ENCODE data around the gene SPRYD4.
"Not testable (repeated sequence)": the region's sequence is repeated elsewhere in the genome, so short reads cannot be mapped to it uniquely, and the experiment has no call there.

SPRYD4 gene

GRCh38 chr12:56476972-56477432, 8.6 kb downstream of the SPRYD4 start:
- H3K4me3 ChIP-seq (ENCODE audit: extremely low read depth, insufficient read depth, low read length, poor library complexity, severe bottlenecking): no peak overlapping the region
- H3K9me3 ChIP-seq (ENCODE audit: control insufficient read depth, low read length): no peaks in the 10 kb centered on the region
- H3K4me1 ChIP-seq (ENCODE audit: control insufficient read depth, insufficient read depth, low read length, poor library complexity, severe bottlenecking): no peaks in the 10 kb centered on the region
- H3K36me3 ChIP-seq (ENCODE audit: control insufficient read depth, insufficient read depth, low read length): no peaks in the 10 kb centered on the region
- 82 to 92% methylated on average over 1 of the region's 1 CpG for WGBS, 2 experiments (ENCODE audit: insufficient coverage in 2 of 2)
- no peak overlapping the region for H3K27ac ChIP-seq (ENCODE audit: low read depth, low read length, severe bottlenecking)

- H3K27ac ChIP-seq (ENCODE audit: low read depth, low read length, severe bottlenecking): no peak overlapping the region
- 89 to 98% methylated on average over 4 of the region's 6 CpGs for WGBS, 2 experiments (ENCODE audit: insufficient coverage in 2 of 2)
These were observed 9.3 kb downstream of the SPRYD4 start for GRCh38 chr12:56477521-56478225.

GRCh38 chr12:56479625-56480024, 11.2 kb downstream of the SPRYD4 start:
- Histone ChIP-seq H3K36me3 (ENCODE audit: control insufficient read depth, insufficient read depth, low read length) (no peaks in the 10 kb centered on the region), H3K4me3 (ENCODE audit: extremely low read depth, insufficient read depth, low read length, poor library complexity, severe bottlenecking) (no peak overlapping the region), H3K27ac (ENCODE audit: low read depth, low read length, severe bottlenecking) (no peak overlapping the region), H3K9me3 (ENCODE audit: control insufficient read depth, low read length) (no peaks in the 10 kb centered on the region), H3K4me1 (ENCODE audit: control insufficient read depth, insufficient read depth, low read length, poor library complexity, severe bottlenecking) (no peaks in the 10 kb centered on the region)
- WGBS, 2 experiments (ENCODE audit: insufficient coverage in 2 of 2): 96 to 97% methylated on average over 7 of the region's 7 CpGs

More at GRCh38 chr12:56477521-56478225, 9.3 kb downstream of the SPRYD4 start:
- no peaks in the 10 kb centered on the region for H3K9me3 ChIP-seq (ENCODE audit: control insufficient read depth, low read length)
- H3K4me1 ChIP-seq (ENCODE audit: control insufficient read depth, insufficient read depth, low read length, poor library complexity, severe bottlenecking): no peaks in the 10 kb centered on the region
- H3K4me3 ChIP-seq (ENCODE audit: extremely low read depth, insufficient read depth, low read length, poor library complexity, severe bottlenecking): no peak overlapping the region
- no peaks in the 10 kb centered on the region for H3K36me3 ChIP-seq (ENCODE audit: control insufficient read depth, insufficient read depth, low read length)

- Histone ChIP-seq H3K4me1 (ENCODE audit: control insufficient read depth, insufficient read depth, low read length, poor library complexity, severe bottlenecking) (no peaks in the 10 kb centered on the region), H3K9me3 (ENCODE audit: control insufficient read depth, low read length) (no peaks in the 10 kb centered on the region), H3K4me3 (ENCODE audit: extremely low read depth, insufficient read depth, low read length, poor library complexity, severe bottlenecking) (no peak overlapping the region), H3K27ac (ENCODE audit: low read depth, low read length, severe bottlenecking) (no peak overlapping the region), H3K36me3 (ENCODE audit: control insufficient read depth, insufficient read depth, low read length) (no peaks in the 10 kb centered on the region)
- WGBS, 2 experiments (ENCODE audit: insufficient coverage in 2 of 2): no CpG with 5 or more reads among the region's 1 CpG
These were observed 16.2 kb downstream of the SPRYD4 start for GRCh38 chr12:56484566-56484965.

- H3K4me3 ChIP-seq (ENCODE audit: extremely low read depth, insufficient read depth, low read length, poor library complexity, severe bottlenecking): no peak overlapping the region
- H3K4me1 ChIP-seq (ENCODE audit: control insufficient read depth, insufficient read depth, low read length, poor library complexity, severe bottlenecking): no peaks in the 10 kb centered on the region
- no peaks in the 10 kb centered on the region for H3K9me3 ChIP-seq (ENCODE audit: control insufficient read depth, low read length)
- 83 to 91% methylated on average over 5 to 10 of the region's 12 CpGs for WGBS, 2 experiments (ENCODE audit: insufficient coverage in 2 of 2)
- H3K36me3 ChIP-seq (ENCODE audit: control insufficient read depth, insufficient read depth, low read length): no peaks in the 10 kb centered on the region
- no peak overlapping the region for H3K27ac ChIP-seq (ENCODE audit: low read depth, low read length, severe bottlenecking)
These were observed 18.3 kb downstream of the SPRYD4 start for GRCh38 chr12:56486694-56487093.

GRCh38 chr12:56487448-56488040, 19.2 kb downstream of the SPRYD4 start:
- Histone ChIP-seq H3K27ac (ENCODE audit: low read depth, low read length, severe bottlenecking) (no peak overlapping the region), H3K4me3 (ENCODE audit: extremely low read depth, insufficient read depth, low read length, poor library complexity, severe bottlenecking) (peak overlapping the region; percentile 41), H3K36me3 (ENCODE audit: control insufficient read depth, insufficient read depth, low read length) (no peaks in the 10 kb centered on the region), H3K9me3 (ENCODE audit: control insufficient read depth, low read length) (no peaks in the 10 kb centered on the region), H3K4me1 (ENCODE audit: control insufficient read depth, insufficient read depth, low read length, poor library complexity, severe bottlenecking) (no peaks in the 10 kb centered on the region)
- WGBS, 2 experiments (ENCODE audit: insufficient coverage in 2 of 2): 8 to 10% methylated on average over 40 to 42 of the region's 44 CpGs

- no peaks in the 10 kb centered on the region for H3K36me3 ChIP-seq (ENCODE audit: control insufficient read depth, insufficient read depth, low read length)
- H3K4me3 ChIP-seq (ENCODE audit: extremely low read depth, insufficient read depth, low read length, poor library complexity, severe bottlenecking): peak within 1 kb of the TSS; percentile 41
- H3K4me1 ChIP-seq (ENCODE audit: control insufficient read depth, insufficient read depth, low read length, poor library complexity, severe bottlenecking): no peaks in the 10 kb centered on the region
- H3K27ac ChIP-seq (ENCODE audit: low read depth, low read length, severe bottlenecking): no peak within 1 kb of the TSS
- no peaks in the 10 kb centered on the region for H3K9me3 ChIP-seq (ENCODE audit: control insufficient read depth, low read length)
- 27 to 29% methylated on average over 31 to 50 of the region's 59 CpGs for WGBS, 2 experiments (ENCODE audit: insufficient coverage in 2 of 2)
These were observed 19.9 kb downstream of the SPRYD4 start, which contains the start of gene GLS2 for GRCh38 chr12:56488041-56488955. Gene GLS2, minus strand, starts transcription at chr12:56488161. Its CDS starts 43 bp downstream, at chr12:56488118.

- no peak overlapping the region for H3K4me3 ChIP-seq (ENCODE audit: extremely low read depth, insufficient read depth, low read length, poor library complexity, severe bottlenecking)
- H3K9me3 ChIP-seq (ENCODE audit: control insufficient read depth, low read length): no peaks in the 10 kb centered on the region
- H3K4me1 ChIP-seq (ENCODE audit: control insufficient read depth, insufficient read depth, low read length, poor library complexity, severe bottlenecking): no peaks in the 10 kb centered on the region
- H3K36me3 ChIP-seq (ENCODE audit: control insufficient read depth, insufficient read depth, low read length): no peaks in the 10 kb centered on the region
- no peak overlapping the region for H3K27ac ChIP-seq (ENCODE audit: low read depth, low read length, severe bottlenecking)
These were observed 22.0 kb downstream of the SPRYD4 start for GRCh38 chr12:56490360-56490759.

GRCh38 chr12:56493409-56494105, 25.2 kb downstream of the SPRYD4 start:
- WGBS, 2 experiments (ENCODE audit: insufficient coverage in 2 of 2): 87 to 93% methylated on average over 10 to 27 of the region's 31 CpGs
- not testable (repeated sequence) for H3K27ac ChIP-seq (ENCODE audit: low read depth, low read length, severe bottlenecking); H3K9me3 ChIP-seq (ENCODE audit: control insufficient read depth, low read length); H3K4me1 ChIP-seq (ENCODE audit: control insufficient read depth, insufficient read depth, low read length, poor library complexity, severe bottlenecking); H3K36me3 ChIP-seq (ENCODE audit: control insufficient read depth, insufficient read depth, low read length); H3K4me3 ChIP-seq (ENCODE audit: extremely low read depth, insufficient read depth, low read length, poor library complexity, severe bottlenecking)

- H3K4me3 ChIP-seq (ENCODE audit: extremely low read depth, insufficient read depth, low read length, poor library complexity, severe bottlenecking); H3K9me3 ChIP-seq (ENCODE audit: control insufficient read depth, low read length); H3K36me3 ChIP-seq (ENCODE audit: control insufficient read depth, insufficient read depth, low read length); H3K27ac ChIP-seq (ENCODE audit: low read depth, low read length, severe bottlenecking); H3K4me1 ChIP-seq (ENCODE audit: control insufficient read depth, insufficient read depth, low read length, poor library complexity, severe bottlenecking): not testable (repeated sequence)
- WGBS, 2 experiments (ENCODE audit: insufficient coverage in 2 of 2): 93% methylated on average over 8 to 12 of the region's 15 CpGs
These were observed 25.7 kb downstream of the SPRYD4 start for GRCh38 chr12:56494106-56494415.
